GM12865 (cell line): Measurements from ENCODE around the gene STT3B.

Source experiments
- DNase-seq: peaks from one replicate; pipeline ENCODE4 v3.0.0; 2010; ENCODE audit warnings: low read depth
- H3K4me3 ChIP-seq: 2 replicates; pipeline ENCODE4 v1.5.1; 2011; ENCODE audit warnings: mild to moderate bottlenecking, low read depth, low read length, control low read depth
- CTCF ChIP-seq: IDR thresholded peaks from 2 replicates; pipeline ENCODE4 v1.5.1; 2011; ENCODE audit warnings: low read length, control low read depth, low read depth, inconsistent platforms; ENCODE audit not compliant: insufficient read depth; ENCODE audit errors: missing control alignments

The STT3B gene

DNA sequence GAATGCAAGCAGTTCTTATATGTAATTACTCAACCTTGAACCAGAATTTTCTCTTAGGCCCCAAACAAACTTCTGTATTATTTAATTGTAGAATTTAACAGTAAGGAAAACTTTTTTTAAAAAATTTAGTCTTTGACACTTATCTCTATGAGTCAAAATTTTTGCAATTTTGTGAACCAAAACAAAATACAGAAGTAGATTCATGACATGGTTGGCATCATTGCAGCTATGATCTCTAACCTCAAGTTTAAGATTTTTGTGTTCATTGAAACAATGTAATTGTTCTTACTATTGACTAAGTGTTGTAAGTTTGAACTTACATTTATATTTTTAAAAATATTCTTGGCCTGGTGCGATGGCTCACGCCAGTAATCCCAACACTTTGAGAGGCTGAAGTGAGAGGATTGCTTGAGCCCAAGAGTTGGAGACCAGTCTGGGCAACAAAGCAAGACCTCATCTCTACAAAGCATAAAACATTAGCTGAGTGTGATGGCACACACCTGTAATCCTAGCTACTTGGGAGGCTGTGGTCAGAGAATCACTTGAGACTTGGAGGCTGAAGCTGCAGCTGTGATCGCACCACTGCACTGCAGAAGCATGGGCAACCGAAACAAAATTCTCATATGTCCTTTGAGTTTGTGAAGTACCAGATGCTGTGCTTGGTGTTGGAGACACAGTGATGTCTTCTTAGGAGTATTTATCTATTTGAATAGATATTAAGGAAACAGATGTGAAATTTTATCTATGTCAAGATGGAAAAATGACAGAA is 39.7 kb downstream of the STT3B start:
- peak; percentile 28 for DNase-seq
- no peak for TF ChIP-seq CTCF
- no peak overlapping the region for H3K4me3 ChIP-seq

DNA sequence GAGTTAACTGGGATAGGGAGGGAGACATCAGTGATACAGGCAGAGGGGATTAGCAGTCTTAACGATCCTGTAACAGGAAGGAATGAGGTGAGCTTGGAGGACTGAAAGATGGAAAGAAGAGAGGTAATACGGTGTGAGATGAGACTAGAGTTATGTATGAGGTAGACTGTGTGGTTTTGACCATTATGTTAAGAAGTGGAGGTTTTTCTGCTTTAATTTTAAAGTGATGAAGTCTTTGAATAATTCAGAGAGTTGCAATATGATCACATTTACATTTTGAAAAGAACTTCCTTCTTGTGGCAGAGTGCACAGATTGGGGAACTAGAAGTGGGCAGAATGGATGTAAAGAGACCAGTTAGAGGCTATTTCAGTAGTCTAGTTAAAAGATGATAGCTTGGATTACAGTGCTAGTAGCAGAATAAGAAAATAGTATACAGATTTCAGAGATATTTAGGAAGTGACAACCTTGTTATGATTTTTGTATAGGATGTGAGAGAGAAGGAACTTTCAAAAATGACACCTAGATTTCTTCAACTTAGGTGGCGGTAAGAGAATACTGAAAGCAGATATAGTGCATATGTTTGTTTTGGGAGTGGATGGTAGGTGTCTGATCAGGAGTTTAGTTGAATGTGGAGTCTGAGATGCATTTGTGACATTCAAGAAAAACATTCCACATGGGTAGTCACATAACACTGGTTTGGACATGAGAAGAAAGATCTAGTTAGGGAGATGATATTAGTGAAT is 40.5 kb downstream of the STT3B start:
- no peak overlapping the region for H3K4me3 ChIP-seq
- no peak for DNase-seq
- TF ChIP-seq CTCF, result no peak

DNA sequence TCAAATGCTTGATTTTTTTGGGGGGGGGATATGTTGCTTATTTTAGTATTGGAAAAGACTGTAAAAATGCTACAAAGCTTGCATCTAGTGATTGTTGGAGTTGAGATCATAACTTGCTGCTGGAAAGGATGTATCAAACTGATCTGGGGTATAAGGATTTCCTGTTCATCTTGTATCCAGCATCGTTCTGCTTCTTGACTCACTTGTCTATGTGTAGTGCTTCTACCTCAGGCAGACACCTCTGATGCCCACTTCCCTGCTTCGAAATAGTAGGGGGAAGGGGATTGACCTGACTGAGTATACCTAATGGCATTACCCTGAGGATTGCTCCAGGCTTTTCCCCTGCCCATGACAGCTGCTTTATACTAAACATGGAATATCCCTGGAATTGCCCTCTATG is 42.7 kb downstream of the STT3B start:
- TF ChIP-seq CTCF, result no peak
- no peak overlapping the region for H3K4me3 ChIP-seq
- no peak for DNase-seq

DNA sequence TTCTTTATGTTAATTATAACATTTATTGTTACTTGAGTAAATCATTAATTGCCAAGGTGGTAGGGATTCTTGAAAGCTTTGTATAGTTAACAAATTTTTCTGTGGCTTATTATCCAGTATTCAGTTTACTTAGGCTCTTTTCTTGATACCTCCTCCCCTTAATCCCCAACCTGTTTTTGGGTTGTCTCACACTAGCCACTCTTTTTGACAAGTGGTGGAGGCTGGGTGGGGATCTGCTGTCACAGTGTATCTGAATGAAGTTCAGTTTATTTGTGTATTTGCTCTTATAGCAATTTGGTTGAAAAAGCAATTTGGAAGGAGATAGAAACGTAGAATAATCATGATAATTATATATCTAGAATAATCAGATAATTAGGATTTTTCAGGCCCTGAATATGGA is 43.8 kb downstream of the STT3B start:
- DNase-seq, result no peak
- no peak for TF ChIP-seq CTCF
- H3K4me3 ChIP-seq, result no peak overlapping the region

DNA sequence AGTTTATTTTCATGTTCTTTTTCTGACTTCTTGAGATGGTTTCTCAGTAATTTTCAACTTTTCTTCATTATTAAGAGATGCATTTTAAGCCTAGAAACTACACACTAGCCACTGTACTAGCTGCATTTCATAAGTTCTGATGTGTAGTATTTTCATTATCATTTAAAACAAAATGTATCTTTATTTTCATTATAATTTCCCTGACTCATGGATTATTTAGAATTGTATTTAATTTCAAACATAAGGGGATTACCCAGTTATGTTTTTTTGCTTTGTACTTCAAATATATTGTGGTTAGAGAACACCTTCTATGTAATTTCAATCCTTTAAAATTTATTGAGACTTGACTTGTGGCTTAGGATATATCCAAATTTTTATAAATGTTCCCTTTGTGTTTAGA is 44.5 kb downstream of the STT3B start:
- H3K4me3 ChIP-seq, result no peak overlapping the region

DNA sequence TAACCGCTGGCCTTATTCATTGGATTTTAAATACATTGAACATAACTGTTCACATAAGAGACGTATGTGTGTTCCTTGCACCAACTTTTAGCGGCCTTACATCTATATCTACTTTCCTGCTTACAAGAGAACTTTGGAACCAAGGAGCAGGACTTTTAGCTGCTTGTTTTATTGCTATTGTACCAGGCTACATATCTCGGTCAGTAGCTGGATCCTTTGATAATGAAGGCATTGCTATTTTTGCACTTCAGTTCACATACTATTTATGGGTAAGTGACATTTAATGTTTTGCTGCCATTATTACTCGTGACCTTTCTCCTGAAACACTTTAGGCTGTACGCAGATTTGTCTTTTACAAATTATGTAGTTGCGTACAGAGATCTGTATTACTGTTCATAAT is 47.1 kb downstream of the STT3B start:
- no peak for TF ChIP-seq CTCF
- H3K4me3 ChIP-seq, result no peak overlapping the region
- no peak for DNase-seq

More for the DNA sequence above, 44.5 kb downstream of the STT3B start:
- DNase-seq, result no peak
- TF ChIP-seq CTCF, result no peak

DNA sequence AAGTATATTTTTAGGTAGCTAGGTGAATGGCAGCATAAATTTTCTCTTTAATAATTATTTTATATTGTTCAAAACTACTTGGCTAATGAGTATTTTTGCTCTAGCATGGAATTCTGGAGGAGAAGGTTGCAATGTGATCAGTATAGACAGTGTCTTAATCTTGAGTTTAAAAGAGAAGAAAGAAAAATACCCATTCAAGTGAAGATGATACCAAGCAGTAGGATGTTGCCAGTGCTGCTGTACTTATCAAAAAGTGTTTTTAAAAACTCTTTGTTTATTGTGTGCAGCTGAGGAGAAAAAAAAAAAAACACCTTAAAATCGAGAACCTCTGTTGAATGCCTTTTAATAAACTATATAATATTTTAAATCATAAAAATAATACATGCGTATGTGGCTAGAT is 47.9 kb downstream of the STT3B start:
- H3K4me3 ChIP-seq, result no peak overlapping the region
- DNase-seq, result no peak
- TF ChIP-seq CTCF, result no peak
